ENCODE measurements around the gene MMRN2. TPM values are rescaled to one million over a fixed set of nuclear protein-coding genes. Genes with fewer than 3 reads are reported as not detected.

MMRN2 gene
- total RNA-seq, 4 donors from 2014 or later = 23.0 to 45.1 (median 28.4) TPM

DNA sequence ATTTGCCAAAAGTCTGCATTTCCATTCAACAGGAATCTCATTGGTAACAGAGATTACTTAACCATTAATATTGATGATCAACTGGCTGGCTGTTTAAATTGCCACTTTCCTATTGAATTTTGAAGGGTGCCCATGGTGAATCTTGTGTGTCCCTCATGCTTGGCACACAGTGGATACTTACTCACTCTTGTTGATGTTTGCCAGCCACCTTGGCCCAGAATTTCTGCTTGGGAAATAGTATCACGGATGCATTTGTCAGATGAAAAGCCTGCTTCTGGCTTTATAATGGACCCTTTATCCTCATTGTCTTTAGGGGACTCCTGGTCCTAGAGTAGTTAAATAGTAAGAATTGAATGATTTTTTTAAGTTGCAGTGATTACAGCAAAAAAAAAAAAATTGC is 52.0 kb downstream of the MMRN2 start:
- H3K4me3 ChIP-seq (replicated peaks in 1 of 3) = no peak overlapping the region
- intact Hi-C loops (cut with DNase I) = no loop called here
- no peak overlapping the region for H3K27ac ChIP-seq
- peaks cover 0 to 17% of the 10 kb centered on the region in 2 donors for H3K4me1 ChIP-seq
- 86 to 97% methylated on average over 1 of the region's 1 CpG for WGBS, 2 donors
- DNase-seq = no peak
- H3K27me3 ChIP-seq = no peaks in the 10 kb centered on the region
- no peaks in the 10 kb centered on the region for H3K9me3 ChIP-seq
- no peaks in the 10 kb centered on the region for H3K36me3 ChIP-seq
- TF ChIP-seq, protein P1, sequence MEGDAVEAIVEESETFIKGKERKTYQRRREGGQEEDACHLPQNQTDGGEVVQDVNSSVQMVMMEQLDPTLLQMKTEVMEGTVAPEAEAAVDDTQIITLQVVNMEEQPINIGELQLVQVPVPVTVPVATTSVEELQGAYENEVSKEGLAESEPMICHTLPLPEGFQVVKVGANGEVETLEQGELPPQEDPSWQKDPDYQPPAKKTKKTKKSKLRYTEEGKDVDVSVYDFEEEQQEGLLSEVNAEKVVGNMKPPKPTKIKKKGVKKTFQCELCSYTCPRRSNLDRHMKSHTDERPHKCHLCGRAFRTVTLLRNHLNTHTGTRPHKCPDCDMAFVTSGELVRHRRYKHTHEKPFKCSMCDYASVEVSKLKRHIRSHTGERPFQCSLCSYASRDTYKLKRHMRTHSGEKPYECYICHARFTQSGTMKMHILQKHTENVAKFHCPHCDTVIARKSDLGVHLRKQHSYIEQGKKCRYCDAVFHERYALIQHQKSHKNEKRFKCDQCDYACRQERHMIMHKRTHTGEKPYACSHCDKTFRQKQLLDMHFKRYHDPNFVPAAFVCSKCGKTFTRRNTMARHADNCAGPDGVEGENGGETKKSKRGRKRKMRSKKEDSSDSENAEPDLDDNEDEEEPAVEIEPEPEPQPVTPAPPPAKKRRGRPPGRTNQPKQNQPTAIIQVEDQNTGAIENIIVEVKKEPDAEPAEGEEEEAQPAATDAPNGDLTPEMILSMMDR (IDR thresholded peaks at IDR 0.05) = no peak
- no peak for TF ChIP-seq POLR2A (IDR thresholded peaks at IDR 0.05)

GRCh38 chr10:86904600-86904999 is 52.8 kb downstream of the MMRN2 start:
- intact Hi-C loops (cut with DNase I) = no loop called here
- no peak overlapping the region for H3K27ac ChIP-seq

GRCh38 chr10:86900955-86901354 is 56.5 kb downstream of the MMRN2 start:
- DNase-seq = peak; percentile 95 to 96
- 13 to 16% methylated on average over 1 to 2 of the region's 2 CpGs for WGBS, 2 donors
- no peaks in the 10 kb centered on the region for H3K36me3 ChIP-seq
- H3K4me3 ChIP-seq (replicated peaks in 1 of 3) = no peak overlapping the region
- TF ChIP-seq, protein P1 (IDR thresholded peaks at IDR 0.05) = no peak
- TF ChIP-seq POLR2A (IDR thresholded peaks at IDR 0.05) = peak in 1 of 2 donors; percentile 47
- no peaks in the 10 kb centered on the region for H3K9me3 ChIP-seq
- peak overlapping the region; percentile 13 to 75 (median 52) for H3K27ac ChIP-seq
- intact Hi-C loops (cut with DNase I) = no loop called here
- peaks cover 0 to 25% of the 10 kb centered on the region in 2 donors for H3K4me1 ChIP-seq
- no peaks in the 10 kb centered on the region for H3K27me3 ChIP-seq

More at GRCh38 chr10:86904600-86904999, 52.8 kb downstream of the MMRN2 start:
- Histone ChIP-seq H3K4me1 (peaks cover 0 to 19% of the 10 kb centered on the region in 2 donors), H3K27me3 (no peaks in the 10 kb centered on the region), H3K36me3 (no peaks in the 10 kb centered on the region), H3K9me3 (no peaks in the 10 kb centered on the region), H3K4me3 (replicated peaks in 1 of 3) (no peak overlapping the region)
- WGBS, 2 donors = 95 to 96% methylated on average over 2 of the region's 2 CpGs
- no peak for TF ChIP-seq POLR2A (IDR thresholded peaks at IDR 0.05)
- TF ChIP-seq, protein P1 (IDR thresholded peaks at IDR 0.05) = no peak
- no peak for DNase-seq

DNA sequence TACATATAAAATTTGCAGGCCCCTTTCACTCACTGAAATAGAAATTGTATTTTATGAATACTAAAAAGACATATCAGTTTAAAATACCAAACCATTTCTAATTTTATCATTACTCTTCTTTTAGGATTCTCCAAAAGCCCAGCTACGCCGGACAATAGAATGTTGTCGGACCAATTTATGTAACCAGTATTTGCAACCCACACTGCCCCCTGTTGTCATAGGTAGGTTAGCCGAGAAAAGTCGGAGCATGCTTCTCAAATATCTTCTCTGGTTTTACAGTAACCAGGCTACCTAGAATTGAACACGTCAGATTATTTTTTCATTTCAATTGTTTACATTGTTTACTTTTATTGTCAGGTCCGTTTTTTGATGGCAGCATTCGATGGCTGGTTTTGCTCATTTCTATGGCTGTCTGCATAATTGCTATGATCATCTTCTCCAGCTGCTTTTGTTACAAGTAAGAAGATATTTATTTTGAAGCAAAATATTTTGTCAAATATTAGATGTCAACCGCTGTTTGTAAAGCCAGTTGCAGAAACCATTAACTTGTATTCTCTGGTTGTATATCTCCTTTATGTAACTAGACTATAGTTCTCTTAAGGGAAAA is 57.6 kb downstream of the MMRN2 start:
- 22% methylated on average over 9 of the region's 9 CpGs for WGBS, 2 donors
- Histone ChIP-seq H3K36me3 (no peaks in the 10 kb centered on the region), H3K4me3 (replicated peaks in 1 of 3) (no peak overlapping the region), H3K4me1 (peaks cover 0 to 25% of the 10 kb centered on the region in 2 donors), H3K9me3 (no peaks in the 10 kb centered on the region), H3K27me3 (no peaks in the 10 kb centered on the region), H3K27ac (peak overlapping the region in 1 of 3 donors; percentile 13)
- peak; percentile 70 to 74 for DNase-seq
- TF ChIP-seq, protein P1 (IDR thresholded peaks at IDR 0.05) = peak in 5 of 6 experiments; percentile 47 to 82 (median 76)
- TF ChIP-seq POLR2A (IDR thresholded peaks at IDR 0.05) = no peak
- intact Hi-C loops (cut with DNase I) = loop anchor here (5.0 kb wide), 2 partner anchors 192 to 212 kb away; no protein-coding TSS in a partner anchor

- intact Hi-C loops (cut with DNase I) = loop anchor here (5.0 kb wide), 2 partner anchors 192 to 212 kb away; no protein-coding TSS in a partner anchor
- 67 to 76% methylated on average over 6 of the region's 6 CpGs for WGBS, 2 donors
- Histone ChIP-seq H3K36me3 (no peaks in the 10 kb centered on the region), H3K4me3 (replicated peaks in 1 of 3) (no peak overlapping the region), H3K27ac (peak overlapping the region in 2 of 3 donors; percentile 13 to 35), H3K9me3 (no peaks in the 10 kb centered on the region), H3K4me1 (peaks cover 0 to 25% of the 10 kb centered on the region in 2 donors), H3K27me3 (no peaks in the 10 kb centered on the region)
- DNase-seq = no peak
- TF ChIP-seq, protein P1 (IDR thresholded peaks at IDR 0.05) = no peak
These were observed 58.3 kb downstream of the MMRN2 start for GRCh38 chr10:86899132-86899531.

All from thyroid gland (tissue), 4 donors.